Testis (tissue), 3 donors: ENCODE data around the gene SCFD2. TPM values are rescaled to one million over a fixed set of nuclear protein-coding genes. Genes with fewer than 3 reads are reported as not detected.

Source experiments
- DNase-seq: peaks from one replicate; pipeline ENCODE4 v3.0.0-alpha.2; 2019
- H3K27ac ChIP-seq, 2 donors: fragments of 200-600 bp; sonication (generic); one replicate each; pipeline ENCODE4 v1.5.1; 2019
- H3K27me3 ChIP-seq: fragments of 200-600 bp; sonication (generic); one replicate; pipeline ENCODE4 v1.5.1; 2019
- H3K36me3 ChIP-seq: fragments of 200-600 bp; sonication (generic); one replicate; pipeline ENCODE4 v1.5.1; 2017; ENCODE audit warnings: low read depth; ENCODE audit errors: missing control alignments
- H3K4me1 ChIP-seq: fragments of 200-600 bp; sonication (generic); one replicate; pipeline ENCODE4 v1.5.1; 2019
- H3K4me3 ChIP-seq, 2 donors: fragments of 200-600 bp; sonication (generic); one replicate each; pipeline ENCODE4 v1.5.1; 2017 to 2019
- H3K9me3 ChIP-seq: fragments of 200-600 bp; sonication (generic); one replicate; pipeline ENCODE4 v1.5.1; 2017
- CTCF ChIP-seq, 3 experiments: fragments of 450-650 bp in 2 of 3; fragments of 200-600 bp in 1 of 3; sonication (generic) in 1 of 3; IDR thresholded peaks; one replicate each; pipeline ENCODE4 v1.5.1; 2016 to 2019; ENCODE audit warnings: antibody characterized with exemption in 3 of 3, mild to moderate bottlenecking in 2 of 3, moderate library complexity in 1 of 3
- POLR2A ChIP-seq: fragments of 450-650 bp; IDR thresholded peaks from one replicate; pipeline ENCODE4 v1.6.1; 2017; ENCODE audit warnings: antibody characterized with exemption, mild to moderate bottlenecking, moderate library complexity
- WGBS, 2 donors: methylation state at CpG; one replicate each; pipeline ENCODE4 v1.1.5; 2018; 5-methylcytosine and 5-hydroxymethylcytosine counted together
- intact Hi-C: fragments of 100-400 bp; cut with DNase I; formaldehyde crosslinking; loops from one replicate; pipeline ENCODE4 v1.15.1; 2023; ENCODE audit warnings: low total_unique reads
- polyA plus RNA-seq: library from polyadenylated mRNA; stranded (reverse); fragments of 350-450 nt; fragmentation: Illumina TruSeq; extraction: RNeasy Lipid Tissue Mini Kit (QIAGEN cat#74804); gene quantifications from one replicate; pipeline ENCODE4 v1.2.3, GENCODE V29; 2014; ENCODE audit warnings: low read depth, low replicate concordance; ENCODE audit not compliant: insufficient read depth
- total RNA-seq, 2 donors: library from RNA; depleted of rRNA; stranded (reverse); fragments of >200 nt; gene quantifications; one replicate each; pipeline ENCODE4 v1.2.3, GENCODE V29; 2016

Gene SCFD2
- total and polyA plus RNA-seq, 3 donors from 2014 or later, result 6.0 to 24.5 (median 21.3) TPM

DNA sequence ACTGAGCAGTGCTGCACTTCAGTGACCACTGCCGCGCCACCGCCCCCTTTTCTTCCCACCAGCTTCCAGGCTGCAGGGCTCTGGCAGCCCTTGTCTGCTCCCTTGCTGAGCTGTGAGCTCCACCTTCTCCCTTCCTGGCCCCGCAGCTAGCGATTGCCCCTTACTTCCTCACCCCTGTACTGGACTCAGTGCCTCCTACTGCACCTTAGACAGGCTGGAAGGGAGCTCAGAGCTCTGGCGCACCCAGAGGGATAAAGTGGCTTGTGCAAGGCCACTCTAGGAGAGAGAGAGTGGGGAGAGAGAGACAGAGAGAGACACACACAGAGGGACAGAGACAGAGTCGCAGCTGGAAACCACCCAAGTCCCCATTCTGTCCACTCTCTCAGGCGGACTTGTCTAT is 497.7 kb downstream of the SCFD2 start:
- Histone ChIP-seq H3K4me1 (peaks cover 30% of the 10 kb centered on the region), H3K36me3 (no peaks in the 10 kb centered on the region), H3K27ac (no peak overlapping the region), H3K4me3 (no peak overlapping the region), H3K9me3 (no peaks in the 10 kb centered on the region), H3K27me3 (no peaks in the 10 kb centered on the region)
- intact Hi-C loops, result loop anchor here (10.0 kb wide), 1 partner anchor 153 kb away; no protein-coding TSS in a partner anchor
- DNase-seq, result peak; percentile 77
- TF ChIP-seq CTCF (IDR thresholded peaks at IDR 0.05) (no peak), POLR2A (no peak)
- WGBS, 2 donors, result 60 to 62% methylated on average over 8 of the region's 8 CpGs

DNA sequence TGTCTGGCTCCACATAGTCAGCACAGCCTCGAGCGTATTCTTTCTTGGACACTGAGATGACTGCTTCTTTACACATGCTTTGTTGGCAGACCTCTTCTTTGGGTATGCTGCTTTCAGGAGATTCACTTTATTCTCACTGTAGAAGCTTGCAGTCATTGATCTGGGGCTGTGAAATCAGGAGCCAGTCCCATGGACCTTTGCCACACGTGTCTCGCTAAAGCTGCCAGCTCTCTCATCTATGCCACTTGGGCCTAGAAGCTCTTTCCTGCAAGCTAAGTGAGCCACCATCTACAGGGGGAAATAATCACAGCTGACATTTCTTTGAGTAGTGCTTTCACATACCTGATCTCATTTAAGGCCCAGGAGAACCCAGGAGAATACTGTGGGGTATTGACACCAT is 498.7 kb downstream of the SCFD2 start:
- no peak overlapping the region for H3K4me3 ChIP-seq
- H3K9me3 ChIP-seq, result no peaks in the 10 kb centered on the region
- no peak for TF ChIP-seq POLR2A
- TF ChIP-seq CTCF (IDR thresholded peaks at IDR 0.05), result no peak
- H3K36me3 ChIP-seq, result no peaks in the 10 kb centered on the region
- H3K4me1 ChIP-seq, result peaks cover 34% of the 10 kb centered on the region
- no peak overlapping the region for H3K27ac ChIP-seq
- no peaks in the 10 kb centered on the region for H3K27me3 ChIP-seq
- no peak for DNase-seq
- intact Hi-C loops, result loop anchor here (10.0 kb wide), 1 partner anchor 152 kb away; no protein-coding TSS in a partner anchor
- 78 to 95% methylated on average over 4 of the region's 4 CpGs for WGBS, 2 donors

DNA sequence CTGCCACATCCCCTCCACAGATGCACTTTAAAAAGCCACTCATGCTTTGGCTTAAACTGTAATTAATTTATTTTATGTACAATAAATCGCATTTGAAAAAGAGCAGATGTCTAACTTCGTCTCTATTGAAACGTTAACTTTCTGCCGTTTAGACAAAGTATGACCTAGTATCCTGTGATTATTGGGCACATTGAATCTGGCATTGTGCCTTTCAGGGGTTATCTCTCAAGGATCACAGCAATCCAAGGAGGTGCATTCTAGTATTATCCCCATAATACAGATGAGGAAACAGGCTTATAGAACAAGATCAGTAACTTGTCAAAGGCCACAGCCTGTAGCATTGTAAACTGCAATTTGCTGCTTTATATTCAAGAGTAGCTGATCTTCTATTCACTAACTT is 499.1 kb downstream of the SCFD2 start:
- H3K36me3 ChIP-seq, result no peaks in the 10 kb centered on the region
- 63 to 84% methylated on average over 4 of the region's 4 CpGs for WGBS, 2 donors
- no peaks in the 10 kb centered on the region for H3K9me3 ChIP-seq
- no peak overlapping the region for H3K4me3 ChIP-seq
- H3K27ac ChIP-seq, result no peak overlapping the region
- H3K27me3 ChIP-seq, result no peaks in the 10 kb centered on the region
- no peak for DNase-seq
- no peak for TF ChIP-seq POLR2A
- no peak for TF ChIP-seq CTCF (IDR thresholded peaks at IDR 0.05)
- intact Hi-C loops, result loop anchor here (10.0 kb wide), 1 partner anchor 152 kb away; no protein-coding TSS in a partner anchor
- peaks cover 34% of the 10 kb centered on the region for H3K4me1 ChIP-seq

- no peaks in the 10 kb centered on the region for H3K27me3 ChIP-seq
- intact Hi-C loops, result loop anchor here (10.0 kb wide), 1 partner anchor 150 kb away; no protein-coding TSS in a partner anchor
These were observed 500.6 kb downstream of the SCFD2 start for GRCh38 chr4:52865300-52865699.

More at GRCh38 chr4:52865300-52865699, 500.6 kb downstream of the SCFD2 start:
- 84 to 93% methylated on average over 3 to 9 of the region's 9 CpGs for WGBS, 2 donors
- Histone ChIP-seq H3K9me3 (no peaks in the 10 kb centered on the region), H3K36me3 (no peaks in the 10 kb centered on the region), H3K27ac (peak overlapping the region in 1 of 2 donors; percentile 41), H3K4me3 (no peak overlapping the region), H3K4me1 (peaks cover 39% of the 10 kb centered on the region)
- no peak for DNase-seq
- TF ChIP-seq POLR2A (no peak), CTCF (IDR thresholded peaks at IDR 0.05) (no peak)
